KMS-11 (cell line): Measurements from ENCODE around the gene CCDC27.
"Not testable (repeated sequence)": the region's sequence is repeated elsewhere in the genome, so short reads cannot be mapped to it uniquely, and the experiment has no call there.

ENCODE experiments used
- H2AFZ ChIP-seq: fragments of 200-600 bp; sonication (generic); 2 replicates; pipeline ENCODE4 v1.6.1; 2016; ENCODE audit warnings: antibody characterized with exemption, mixed run types, low read depth
- H3K27ac ChIP-seq: fragments of 200-600 bp; sonication (generic); 2 replicates; pipeline ENCODE4 v1.6.1; 2016; ENCODE audit warnings: mild to moderate bottlenecking, mixed run types
- H3K27me3 ChIP-seq: fragments of 200-600 bp; sonication (generic); 2 replicates; pipeline ENCODE4 v1.6.1; 2017; ENCODE audit warnings: mild to moderate bottlenecking, low read depth, mixed run types, moderate library complexity; ENCODE audit not compliant: insufficient read depth
- H3K36me3 ChIP-seq: fragments of 200-600 bp; sonication (generic); 2 replicates; pipeline ENCODE4 v1.6.1; 2017; ENCODE audit warnings: mild to moderate bottlenecking, mixed run types; ENCODE audit not compliant: insufficient read depth
- H3K4me1 ChIP-seq: fragments of 200-600 bp; sonication (generic); 2 replicates; pipeline ENCODE4 v1.6.1; 2016; ENCODE audit warnings: mild to moderate bottlenecking, low read depth, mixed run types; ENCODE audit not compliant: poor library complexity, severe bottlenecking
- H3K4me2 ChIP-seq: fragments of 200-600 bp; sonication (generic); 2 replicates; pipeline ENCODE4 v1.7.0; 2016; ENCODE audit warnings: mild to moderate bottlenecking, mixed run types
- H3K4me3 ChIP-seq: fragments of 200-600 bp; sonication (generic); IDR thresholded peaks from 2 replicates; pipeline ENCODE4 v1.6.1; 2017; ENCODE audit warnings: low read depth, low read length, mixed read lengths; ENCODE audit not compliant: insufficient read depth
- H3K79me2 ChIP-seq: fragments of 200-600 bp; sonication (generic); 2 replicates; pipeline ENCODE4 v1.6.1; 2016; ENCODE audit warnings: low read depth, mixed run types; ENCODE audit not compliant: insufficient read depth
- H3K9ac ChIP-seq: fragments of 200-600 bp; sonication (generic); 2 replicates; pipeline ENCODE4 v1.6.1; 2016; ENCODE audit warnings: mild to moderate bottlenecking, mixed run types
- H4K20me1 ChIP-seq: fragments of 200-600 bp; sonication (generic); 2 replicates; pipeline ENCODE4 v1.6.1; 2016; ENCODE audit warnings: mild to moderate bottlenecking, mixed run types; ENCODE audit not compliant: insufficient read depth
- CTCF ChIP-seq: fragments of 200-600 bp; sonication (generic); conservative IDR thresholded peaks from 2 replicates; pipeline ENCODE4 v1.6.1; 2017; ENCODE audit warnings: low read depth, mild to moderate bottlenecking, antibody characterized with exemption, low read length, moderate library complexity, mixed read lengths

CCDC27 gene

GRCh38 chr1:3721955-3722465, 30.2 kb upstream of the CCDC27 start:
- no peaks in the 10 kb centered on the region for H4K20me1 ChIP-seq
- no peaks in the 10 kb centered on the region for H3K36me3 ChIP-seq
- H3K79me2 ChIP-seq = no peaks in the 10 kb centered on the region
- H3K4me3 ChIP-seq = no peak overlapping the region
- H3K9ac ChIP-seq = no peak overlapping the region
- no peak for TF ChIP-seq CTCF
- no peaks in the 10 kb centered on the region for H3K4me1 ChIP-seq
- H3K4me2 ChIP-seq = no peak overlapping the region
- no peak overlapping the region for H3K27ac ChIP-seq
- H3K27me3 ChIP-seq = peaks cover 73% of the 10 kb centered on the region
- no peak overlapping the region for H2AFZ ChIP-seq

- Histone ChIP-seq H3K27me3 (peaks cover 69% of the 10 kb centered on the region), H3K4me3 (no peak overlapping the region), H4K20me1 (no peaks in the 10 kb centered on the region)
Observed at GRCh38 chr1:3722846-3723245, 29.4 kb upstream of the CCDC27 start.

GRCh38 chr1:3724416-3725030, 27.7 kb upstream of the CCDC27 start:
- H3K4me2 ChIP-seq, H2AFZ ChIP-seq, H3K4me1 ChIP-seq, H3K27ac ChIP-seq, H4K20me1 ChIP-seq, H3K9ac ChIP-seq, H3K79me2 ChIP-seq, H3K4me3 ChIP-seq, H3K36me3 ChIP-seq: not testable (repeated sequence)
- H3K27me3 ChIP-seq = peaks cover 69% of the 10 kb centered on the region
- peak; percentile 92 for TF ChIP-seq CTCF

More at GRCh38 chr1:3722846-3723245, 29.4 kb upstream of the CCDC27 start:
- Histone ChIP-seq H3K4me1 (no peaks in the 10 kb centered on the region), H3K27ac (no peak overlapping the region), H3K79me2 (no peaks in the 10 kb centered on the region), H2AFZ (no peak overlapping the region), H3K9ac (no peak overlapping the region), H3K36me3 (no peaks in the 10 kb centered on the region), H3K4me2 (no peak overlapping the region)
- no peak for TF ChIP-seq CTCF

- TF ChIP-seq CTCF = no peak
- Histone ChIP-seq H2AFZ (no peak overlapping the region), H3K27ac (no peak overlapping the region), H3K4me3 (no peak overlapping the region), H4K20me1 (no peaks in the 10 kb centered on the region), H3K27me3 (peaks cover 68% of the 10 kb centered on the region), H3K36me3 (no peaks in the 10 kb centered on the region), H3K79me2 (no peaks in the 10 kb centered on the region), H3K9ac (no peak overlapping the region), H3K4me2 (no peak overlapping the region), H3K4me1 (no peaks in the 10 kb centered on the region)
Observed at GRCh38 chr1:3725366-3725765, 26.9 kb upstream of the CCDC27 start.
